ENCODE results near the gene CCDC78.

CCDC78 gene

DNA sequence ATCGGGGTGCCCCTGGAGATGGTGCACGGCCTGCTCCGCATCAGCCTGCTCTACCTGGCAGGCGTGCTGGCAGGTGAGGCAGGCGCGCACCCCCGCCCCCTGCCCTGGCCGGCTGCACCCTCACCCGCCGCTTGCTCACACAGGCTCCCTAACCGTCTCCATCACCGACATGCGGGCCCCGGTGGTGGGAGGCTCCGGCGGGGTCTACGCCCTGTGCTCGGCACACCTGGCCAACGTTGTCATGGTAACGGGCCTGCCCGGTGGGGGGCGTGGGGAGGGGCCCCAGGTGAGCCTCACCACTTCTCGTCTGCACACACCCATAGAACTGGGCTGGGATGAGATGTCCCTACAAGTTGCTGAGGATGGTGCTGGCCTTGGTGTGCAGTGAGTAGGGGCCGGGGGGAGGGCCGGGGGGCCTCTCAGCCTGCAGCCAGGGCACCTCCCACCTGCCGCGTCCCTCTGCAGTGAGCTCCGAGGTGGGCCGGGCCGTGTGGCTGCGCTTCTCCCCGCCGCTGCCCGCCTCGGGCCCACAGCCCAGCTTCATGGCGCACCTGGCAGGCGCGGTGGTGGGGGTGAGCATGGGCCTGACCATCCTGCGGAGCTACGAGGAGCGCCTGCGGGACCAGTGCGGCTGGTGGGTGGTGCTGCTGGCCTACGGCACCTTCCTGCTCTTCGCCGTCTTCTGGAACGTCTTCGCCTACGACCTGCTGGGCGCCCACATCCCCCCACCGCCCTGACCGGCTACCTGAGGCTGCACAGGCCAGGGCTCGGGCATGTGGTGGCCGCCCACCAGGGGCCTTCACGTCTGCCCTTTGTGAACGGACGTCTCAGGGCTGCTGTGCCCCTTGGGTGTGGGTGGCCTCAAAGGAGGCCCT is 48.7 kb downstream of the CCDC78 start:
- DNase-seq (ENCODE audit: low read depth) = no peak

DNA sequence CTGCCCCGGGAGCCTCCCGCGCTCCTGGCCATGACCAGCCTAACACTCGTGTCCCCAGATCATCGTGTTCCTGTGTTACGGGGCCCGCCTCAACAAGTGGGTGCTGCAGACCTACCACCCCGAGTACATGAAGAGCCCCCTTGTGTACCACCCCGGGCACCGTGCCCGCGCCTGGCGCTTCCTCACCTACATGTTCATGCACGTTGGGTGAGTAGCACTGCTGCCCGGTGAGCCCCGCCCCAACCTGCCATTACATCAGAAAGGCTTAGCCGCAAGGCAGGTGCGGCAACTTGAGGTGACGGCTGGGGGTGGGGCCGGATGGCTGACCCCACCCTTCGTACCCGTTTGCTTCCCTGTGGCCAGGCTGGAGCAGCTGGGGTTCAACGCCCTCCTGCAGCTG is 49.3 kb downstream of the CCDC78 start:
- DNase-seq (ENCODE audit: low read depth) = no peak

DNA sequence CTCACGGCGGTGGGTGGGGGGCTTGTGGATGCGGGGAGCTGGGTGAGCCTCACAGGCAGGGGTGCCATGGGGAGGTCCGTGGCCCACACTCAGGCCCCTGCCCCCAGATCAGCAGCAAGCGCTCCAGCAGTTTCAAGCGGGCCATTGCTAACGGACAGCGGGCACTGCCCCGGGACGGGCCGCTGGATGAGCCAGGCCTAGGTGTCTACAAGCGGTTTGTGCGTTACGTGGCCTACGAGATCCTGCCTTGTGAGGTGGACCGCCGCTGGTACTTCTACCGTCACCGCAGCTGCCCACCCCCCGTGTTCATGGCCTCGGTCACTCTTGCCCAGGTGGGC is 49.7 kb downstream of the CCDC78 start:
- DNase-seq (ENCODE audit: low read depth) = no peak

DNA sequence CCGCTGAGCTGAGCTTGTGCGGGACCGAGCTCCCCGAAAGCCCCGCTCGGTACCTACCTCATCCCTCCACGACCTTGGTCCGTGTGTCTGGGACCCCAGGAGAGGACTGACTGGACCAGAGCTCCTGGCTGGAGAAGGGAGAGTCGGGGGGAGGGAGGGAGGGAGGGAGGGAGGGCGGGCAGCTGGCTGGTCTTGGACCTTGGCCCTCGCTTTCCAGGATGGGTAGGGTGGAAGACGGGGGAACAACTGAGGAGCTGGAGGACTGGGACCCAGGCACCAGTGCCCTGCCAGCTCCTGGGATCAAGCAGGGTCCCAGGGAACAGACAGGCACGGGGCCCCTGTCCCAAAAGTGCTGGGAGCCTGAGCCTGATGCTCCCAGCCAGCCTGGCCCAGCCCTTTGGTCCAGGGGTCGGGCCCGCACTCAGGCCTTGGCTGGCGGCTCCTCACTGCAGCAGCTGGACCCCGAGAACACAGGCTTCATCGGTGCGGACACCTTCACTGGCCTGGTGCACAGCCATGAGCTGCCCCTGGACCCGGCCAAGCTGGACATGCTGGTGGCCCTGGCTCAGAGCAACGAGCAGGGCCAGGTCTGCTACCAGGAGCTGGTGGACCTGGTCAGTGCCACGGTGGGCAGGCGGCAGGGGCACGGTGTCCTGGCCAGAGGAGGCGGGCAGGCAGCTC is 50.2 kb downstream of the CCDC78 start:
- no peak for DNase-seq (ENCODE audit: low read depth)

DNA sequence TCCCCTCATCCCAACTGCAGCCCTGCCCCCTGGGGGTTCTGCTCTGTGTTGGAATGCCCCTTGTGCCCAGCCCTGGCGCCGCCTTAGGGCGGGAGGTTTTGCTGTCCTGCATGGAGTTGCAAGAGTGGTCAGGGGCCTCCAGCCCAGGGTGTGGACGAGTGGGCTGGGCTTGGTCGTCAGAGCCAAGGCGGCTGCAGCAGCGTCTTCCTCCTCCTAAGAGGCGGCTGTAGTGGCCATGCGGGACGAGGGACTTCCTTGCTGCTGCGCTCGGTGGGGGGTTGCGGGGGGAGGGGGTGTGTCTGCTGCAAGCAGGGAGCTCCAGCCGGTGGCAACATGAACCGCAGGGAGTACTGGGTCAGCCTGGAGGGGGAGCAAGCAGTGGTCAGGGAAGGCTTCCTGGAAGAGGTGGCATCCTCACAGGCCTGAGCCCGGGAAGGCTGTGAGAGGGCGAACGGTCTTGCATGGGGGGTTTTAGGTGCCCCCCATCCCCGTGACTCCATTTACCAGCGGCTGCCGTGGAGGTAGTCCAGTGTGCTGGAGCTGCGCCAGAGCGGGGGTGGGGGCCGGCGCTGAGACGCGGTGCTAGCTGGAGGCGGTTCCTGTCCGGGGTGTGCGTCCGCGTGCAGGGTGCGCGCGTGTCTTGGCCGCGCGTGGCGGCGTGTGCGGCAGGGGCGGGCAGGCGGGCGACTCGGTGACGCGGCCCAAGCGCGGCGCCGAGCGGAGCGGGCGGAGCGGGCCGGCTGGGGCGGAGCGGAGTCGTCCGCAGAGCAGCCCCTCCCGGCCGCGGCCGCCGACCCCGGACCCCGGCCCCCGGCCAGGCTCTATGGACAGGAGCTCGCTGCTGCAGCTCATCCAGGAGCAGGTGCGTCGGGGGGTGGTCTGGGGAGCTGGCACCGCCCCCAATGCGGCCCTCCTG is 51.0 kb downstream of the CCDC78 start, which contains the start of gene RHBDL1:
RHBDL1 (plus strand) TSS at position 704 of the 916 bp plus-strand sequence; CDS start at position 824, 120 bp downstream.
- DNase-seq (ENCODE audit: low read depth) = no peak

DNA sequence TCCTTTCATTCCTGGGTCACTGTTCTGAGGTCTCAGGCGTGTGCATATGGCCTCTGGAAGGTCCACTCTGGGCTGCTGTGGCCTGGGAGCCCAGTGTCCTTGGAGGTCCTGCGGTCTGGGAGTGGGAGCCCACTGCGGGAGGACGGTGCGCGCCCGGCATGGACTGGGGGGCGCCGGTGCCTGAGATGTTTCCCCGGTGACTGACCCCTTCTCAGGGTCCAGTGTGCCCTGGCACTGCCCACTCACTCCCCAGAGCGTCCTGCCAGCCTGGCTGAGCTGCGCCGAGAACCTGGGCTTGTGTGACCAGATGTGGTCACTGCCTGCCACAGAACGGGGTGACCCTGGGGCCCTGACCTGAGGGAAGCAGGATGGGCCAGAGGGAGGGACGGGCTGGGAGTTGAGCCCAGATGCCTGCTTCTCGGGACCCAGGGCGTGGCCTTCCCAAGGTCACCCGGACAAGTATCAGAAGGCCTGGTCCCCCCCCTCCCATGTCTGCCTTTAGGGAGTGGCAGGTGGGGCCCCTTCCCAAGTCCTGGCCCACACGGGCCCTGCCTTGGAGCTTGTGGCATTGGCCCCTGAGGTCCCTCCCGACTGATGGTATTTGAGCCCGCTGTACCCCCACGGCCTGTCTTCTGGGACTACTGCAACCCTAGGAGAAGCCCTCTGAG is 51.9 kb downstream of the CCDC78 start:
- DNase-seq (ENCODE audit: low read depth) = no peak

DNA sequence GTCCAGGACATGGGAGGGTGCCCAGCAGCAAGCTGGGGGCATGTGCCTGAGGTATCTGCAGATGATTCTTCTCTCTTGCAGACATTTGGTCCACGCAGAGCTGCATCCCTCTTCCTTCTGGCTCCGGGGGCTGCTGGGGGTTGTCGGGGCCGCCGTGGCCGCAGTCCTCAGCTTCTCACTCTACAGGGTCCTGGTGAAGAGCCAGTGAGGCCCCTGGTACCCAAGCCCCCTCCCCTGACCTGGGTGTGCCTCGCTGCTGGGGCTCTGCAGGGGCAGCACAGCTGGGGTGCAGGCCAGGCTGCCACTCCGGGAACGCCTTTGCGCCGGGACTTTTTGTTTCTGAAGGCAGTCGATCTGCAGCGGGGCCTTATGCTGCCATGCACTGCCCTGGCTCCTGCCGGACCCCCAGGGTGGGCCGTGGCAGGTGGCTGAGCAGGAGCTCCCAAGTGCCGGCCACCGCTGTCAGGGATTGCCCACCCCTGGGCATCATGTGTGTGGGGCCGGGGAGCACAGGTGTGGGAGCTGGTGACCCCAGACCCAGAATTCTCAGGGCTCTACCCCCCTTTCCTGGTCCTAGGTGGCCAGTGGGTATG is 52.7 kb downstream of the CCDC78 start:
- DNase-seq (ENCODE audit: low read depth) = no peak

DNA sequence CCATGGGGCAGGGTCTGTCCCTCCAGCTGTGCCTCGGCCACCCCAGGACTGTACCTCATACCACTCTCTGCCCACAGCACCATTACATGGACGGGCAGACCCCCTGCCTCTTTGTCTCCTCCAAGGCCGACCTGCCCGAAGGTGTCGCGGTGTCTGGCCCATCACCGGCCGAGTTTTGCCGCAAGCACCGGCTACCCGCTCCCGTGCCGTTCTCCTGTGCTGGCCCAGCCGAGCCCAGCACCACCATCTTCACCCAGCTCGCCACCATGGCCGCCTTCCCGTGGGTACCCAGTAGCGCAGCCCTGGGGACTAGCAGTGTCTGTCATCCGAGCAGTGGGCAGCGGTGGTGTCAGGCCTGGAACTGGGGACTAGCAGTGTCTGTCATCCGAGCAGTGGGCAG is 53.4 kb downstream of the CCDC78 start:
- DNase-seq (ENCODE audit: low read depth) = no peak
